ENCODE data around the gene PELO.

The PELO gene

DNA sequence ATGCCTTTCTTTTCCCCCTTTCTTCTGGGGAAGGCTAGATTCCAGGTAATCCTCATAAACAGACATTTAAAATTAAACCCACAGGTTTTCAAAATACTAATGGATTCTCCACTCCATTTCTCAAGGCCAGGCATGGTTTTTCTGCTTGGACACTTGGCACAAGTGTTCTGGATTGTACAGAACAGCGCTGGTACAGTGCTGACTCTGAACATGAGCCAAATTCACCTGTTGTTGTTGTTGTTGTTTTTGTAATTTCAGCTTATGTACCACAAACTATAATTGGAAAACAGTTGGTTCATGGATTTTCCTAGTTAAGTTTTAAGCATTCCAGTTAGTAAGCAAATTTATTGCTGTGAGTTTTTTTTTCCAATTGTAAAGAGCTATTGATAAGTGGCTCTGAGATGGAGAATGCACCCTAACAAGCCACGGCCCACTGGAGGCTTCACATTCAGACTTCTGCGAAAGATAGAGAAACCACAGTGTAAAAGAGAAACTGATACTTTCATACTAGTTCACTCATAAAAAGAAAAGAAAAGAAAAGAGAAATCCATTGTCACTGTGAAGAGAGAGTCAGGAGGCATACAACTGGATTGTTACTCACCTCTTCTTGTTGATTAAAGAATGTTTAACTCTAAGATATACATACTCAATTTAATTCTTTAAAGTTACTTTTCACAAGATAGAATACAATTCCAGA, 16.2 kb upstream of the PELO start:
- DNase-seq (ENCODE audit: low read depth): no peak
- TF ChIP-seq, protein P1, sequence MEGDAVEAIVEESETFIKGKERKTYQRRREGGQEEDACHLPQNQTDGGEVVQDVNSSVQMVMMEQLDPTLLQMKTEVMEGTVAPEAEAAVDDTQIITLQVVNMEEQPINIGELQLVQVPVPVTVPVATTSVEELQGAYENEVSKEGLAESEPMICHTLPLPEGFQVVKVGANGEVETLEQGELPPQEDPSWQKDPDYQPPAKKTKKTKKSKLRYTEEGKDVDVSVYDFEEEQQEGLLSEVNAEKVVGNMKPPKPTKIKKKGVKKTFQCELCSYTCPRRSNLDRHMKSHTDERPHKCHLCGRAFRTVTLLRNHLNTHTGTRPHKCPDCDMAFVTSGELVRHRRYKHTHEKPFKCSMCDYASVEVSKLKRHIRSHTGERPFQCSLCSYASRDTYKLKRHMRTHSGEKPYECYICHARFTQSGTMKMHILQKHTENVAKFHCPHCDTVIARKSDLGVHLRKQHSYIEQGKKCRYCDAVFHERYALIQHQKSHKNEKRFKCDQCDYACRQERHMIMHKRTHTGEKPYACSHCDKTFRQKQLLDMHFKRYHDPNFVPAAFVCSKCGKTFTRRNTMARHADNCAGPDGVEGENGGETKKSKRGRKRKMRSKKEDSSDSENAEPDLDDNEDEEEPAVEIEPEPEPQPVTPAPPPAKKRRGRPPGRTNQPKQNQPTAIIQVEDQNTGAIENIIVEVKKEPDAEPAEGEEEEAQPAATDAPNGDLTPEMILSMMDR (IDR thresholded peaks at IDR 0.05; ENCODE audit: low read depth, low read length, missing control alignments): no peak
- no peak overlapping the region for H3K4me3 ChIP-seq (ENCODE audit: low read depth, low read length)

DNA sequence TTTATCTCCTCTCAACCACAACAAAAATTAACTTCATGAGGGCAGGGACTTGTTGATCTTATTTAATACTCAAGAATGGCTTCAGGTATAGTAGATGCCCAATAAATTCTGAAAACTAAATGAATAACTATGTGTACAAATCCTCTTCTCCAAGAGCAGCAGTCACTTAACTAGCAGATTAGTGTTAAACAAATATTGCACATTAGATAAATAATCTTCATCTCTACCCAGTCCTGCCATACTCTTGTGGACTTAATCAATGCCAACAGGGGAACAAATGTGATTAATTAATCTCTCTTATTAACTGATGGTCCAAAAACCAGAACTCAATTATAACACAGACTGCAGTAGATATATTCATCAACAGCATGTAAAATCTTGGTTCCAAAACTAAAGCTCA, 15.0 kb upstream of the PELO start:
- no peak for DNase-seq (ENCODE audit: low read depth)
- H3K4me3 ChIP-seq (ENCODE audit: low read depth, low read length): no peak overlapping the region
- TF ChIP-seq, protein P1 (IDR thresholded peaks at IDR 0.05; ENCODE audit: low read depth, low read length, missing control alignments): no peak

GRCh38 chr5:52773342-52773741, 14.4 kb upstream of the PELO start:
- TF ChIP-seq, protein P1 (IDR thresholded peaks at IDR 0.05; ENCODE audit: low read depth, low read length, missing control alignments): no peak
- no peak overlapping the region for H3K4me3 ChIP-seq (ENCODE audit: low read depth, low read length)
- no peak for DNase-seq (ENCODE audit: low read depth)

DNA sequence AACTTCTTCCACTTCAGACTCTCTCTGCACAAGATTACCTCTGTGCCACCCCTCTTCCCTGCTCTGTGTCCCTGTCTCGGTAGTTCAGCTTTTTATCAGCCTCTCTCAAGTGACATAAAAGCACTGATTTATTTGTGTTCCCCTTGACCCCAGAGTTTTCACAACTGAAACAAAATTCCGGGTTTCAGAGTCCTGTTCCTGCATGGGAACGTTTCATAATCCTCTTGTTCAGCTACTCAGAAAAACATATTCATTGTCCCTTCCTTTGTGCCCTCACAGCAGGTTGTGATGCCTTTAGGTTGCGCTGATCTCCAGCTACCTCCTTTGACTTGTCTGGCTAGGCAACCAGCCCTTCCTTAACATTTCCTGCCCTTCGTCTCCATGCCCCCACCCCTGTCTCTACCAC, 13.7 kb upstream of the PELO start:
- TF ChIP-seq, protein P1 (IDR thresholded peaks at IDR 0.05; ENCODE audit: low read depth, low read length, missing control alignments): no peak
- no peak for DNase-seq (ENCODE audit: low read depth)
- H3K4me3 ChIP-seq (ENCODE audit: low read depth, low read length): no peak overlapping the region

DNA sequence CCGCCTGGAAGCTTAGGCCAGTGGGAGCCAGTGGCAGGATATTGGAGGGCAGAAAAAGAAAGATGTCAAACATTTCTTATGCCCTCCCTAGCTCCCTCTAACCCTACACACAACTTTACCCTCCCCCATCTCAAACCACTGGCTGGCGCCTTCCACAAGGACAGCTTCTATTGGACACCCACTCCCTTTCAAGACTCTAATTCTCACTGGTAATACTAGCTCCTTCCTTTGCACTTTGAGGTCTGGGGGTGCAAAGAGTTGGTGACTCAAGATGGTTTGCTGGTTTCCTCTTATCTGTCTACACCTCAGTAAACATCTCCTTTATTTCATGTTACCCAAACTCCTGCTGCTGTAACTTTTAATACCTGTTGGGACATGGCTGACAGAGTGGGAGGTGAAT, 11.6 kb upstream of the PELO start:
- no peak overlapping the region for H3K4me3 ChIP-seq (ENCODE audit: low read depth, low read length)
- TF ChIP-seq, protein P1 (IDR thresholded peaks at IDR 0.05; ENCODE audit: low read depth, low read length, missing control alignments): no peak
- no peak for DNase-seq (ENCODE audit: low read depth)

GRCh38 chr5:52777186-52777585, 10.5 kb upstream of the PELO start:
- H3K4me3 ChIP-seq (ENCODE audit: low read depth, low read length): no peak overlapping the region
- DNase-seq (ENCODE audit: low read depth): no peak
- TF ChIP-seq, protein P1 (IDR thresholded peaks at IDR 0.05; ENCODE audit: low read depth, low read length, missing control alignments): no peak

- TF ChIP-seq, protein P1 (IDR thresholded peaks at IDR 0.05; ENCODE audit: low read depth, low read length, missing control alignments): no peak
- no peak overlapping the region for H3K4me3 ChIP-seq (ENCODE audit: low read depth, low read length)
- DNase-seq (ENCODE audit: low read depth): no peak
These were observed 8.9 kb upstream of the PELO start for GRCh38 chr5:52778781-52779180.
